Gastrocnemius medialis (tissue), 4 donors: ENCODE measurements around the gene WSCD2.

ENCODE experiments used
- CTCF ChIP-seq, 5 experiments: fragments of 450-650 bp in 3 of 5; fragments of 200-600 bp in 2 of 5; sonication (generic) in 2 of 5; IDR thresholded peaks in 4 of 5; conservative IDR thresholded peaks in 1 of 5; 1 replicate in 4 of 5; 2 replicates in 1 of 5; pipeline ENCODE4 v1.5.1; 2016 to 2019; ENCODE audit warnings: antibody characterized with exemption in 5 of 5, mild to moderate bottlenecking in 3 of 5, moderate library complexity in 3 of 5
- POLR2A ChIP-seq, 2 donors: fragments of 450-650 bp; IDR thresholded peaks; one replicate each; pipeline ENCODE4 v1.6.1; 2017; ENCODE audit warnings: antibody characterized with exemption in 2 of 2, mild to moderate bottlenecking in 2 of 2, moderate library complexity in 2 of 2

GRCh38 chr12:108187831-108188230 lies 58.7 kb downstream of the WSCD2 start:
- TF ChIP-seq CTCF (IDR thresholded peaks at IDR 0.05 in 4 of 5, conservative IDR thresholded peaks at IDR 0.05 in 1 of 5) (no peak), POLR2A (IDR thresholded peaks at IDR 0.05) (no peak)
